Kidney (tissue), 14 donors: ENCODE measurements around the gene HIVEP3. TPM values are rescaled to one million over a fixed set of nuclear protein-coding genes. Genes with fewer than 3 reads are reported as not detected.
A peak's percentile ranks its signal among the peaks of the same experiment; 100 is the strongest.

ENCODE experiments used
- DNase-seq, 5 donors: peaks; one replicate each; pipeline ENCODE4 v3.0.0-alpha.2; 2013 to 2020
- FAIRE-seq: peaks from 2 replicates; lab custom pipeline; 2012; peaks lifted over from hg19 to GRCh38; lab: Jason Lieb, UNC
- H3K27ac ChIP-seq, 2 donors: one replicate each; pipeline ENCODE4 v1.7.0; 2013; ENCODE audit warnings: low read depth in 2 of 2, low read length in 2 of 2, inconsistent platforms in 1 of 2
- H3K27me3 ChIP-seq: one replicate; pipeline ENCODE4 v1.7.1; 2013; ENCODE audit warnings: low read length, inconsistent platforms; ENCODE audit not compliant: control insufficient read depth, insufficient read depth
- H3K36me3 ChIP-seq, 3 donors: one replicate each; pipeline versions ENCODE4 v1.7.0 to v1.7.1; 2013; ENCODE audit warnings: low read length in 3 of 3, control low read depth in 1 of 3, inconsistent platforms in 1 of 3; ENCODE audit not compliant: insufficient read depth in 3 of 3, control insufficient read depth in 2 of 3
- H3K4me1 ChIP-seq, 3 donors: one replicate each; pipeline versions ENCODE4 v1.7.0 to v1.7.1; 2013; ENCODE audit warnings: low read length in 3 of 3, inconsistent platforms in 1 of 3, low read depth in 1 of 3; ENCODE audit not compliant: control insufficient read depth in 2 of 3, insufficient read depth in 2 of 3
- H3K4me3 ChIP-seq, 3 donors: one replicate each; pipeline versions ENCODE4 v1.7.0 to v1.8.1; 2013; ENCODE audit warnings: low read length in 3 of 3, control low read depth in 1 of 3, inconsistent platforms in 1 of 3
- H3K9ac ChIP-seq, 3 donors: one replicate each; pipeline versions ENCODE4 v1.7.0 to v1.7.1; 2013; ENCODE audit warnings: low read length in 3 of 3, control low read depth in 1 of 3, inconsistent platforms in 1 of 3
- H3K9me3 ChIP-seq, 3 donors: one replicate each; pipeline versions ENCODE4 v1.7.0 to v1.7.1; 2013; ENCODE audit warnings: low read length in 3 of 3, control low read depth in 1 of 3, inconsistent platforms in 1 of 3; ENCODE audit not compliant: control insufficient read depth in 2 of 3, insufficient read depth in 1 of 3
- CTCF ChIP-seq: IDR thresholded peaks from 3 replicates; pipeline ENCODE4 v1.5.1; 2012; ENCODE audit warnings: mild to moderate bottlenecking, moderate library complexity, borderline replicate concordance; ENCODE audit not compliant: insufficient read depth; ENCODE audit errors: extremely low read depth
- intact Hi-C: fragments of 100-400 bp; cut with DNase I; formaldehyde crosslinking; loops from one replicate; pipeline ENCODE4 v1.11.1; 2022
- polyA plus RNA-seq: library from polyadenylated mRNA; stranded (reverse); fragments of 350-450 nt; fragmentation: Illumina TruSeq; extraction: RNeasy Lipid Tissue Mini Kit (QIAGEN cat#74804); gene quantifications from one replicate; pipeline ENCODE4 v1.2.3, GENCODE V29; 2014; ENCODE audit warnings: low read depth, low replicate concordance; ENCODE audit not compliant: insufficient read depth
- total RNA-seq: library from RNA; stranded (reverse); fragmentation: NEBNext Ultra II Directional; extraction: Animal tissue kit (Norgen Biotek cat#: 25700); gene quantifications from one replicate; pipeline ENCODE4 v1.2.1, GENCODE V29; 2021
- donor health status: control.
- donor health status: control.
- donor health status: control.
- donor health status: control.
- donor health status: control.
- donor health status: DM: yes; HTN: yes; CAD: no.
- donor health status: Normal renal cell carcinoma (clear cell type).

HIVEP3 gene
- total and polyA plus RNA-seq, 2 donors from 2014 or later: 3.5 to 11.0 TPM

GRCh38 chr1:41712695-41713094 lies 206.0 kb downstream of the HIVEP3 start:
- TF ChIP-seq CTCF: no peak
- Histone ChIP-seq H3K27ac (no peak overlapping the region), H3K36me3 (no peaks in the 10 kb centered on the region), H3K4me1 (no peaks in the 10 kb centered on the region), H3K9ac (no peak overlapping the region), H3K9me3 (no peaks in the 10 kb centered on the region), H3K27me3 (no peaks in the 10 kb centered on the region), H3K4me3 (no peak overlapping the region)
- DNase-seq: peak in 1 of 5 donors; percentile 60
- intact Hi-C loops: no loop called here
- no peak for FAIRE-seq

GRCh38 chr1:41712081-41712480 lies 206.6 kb downstream of the HIVEP3 start:
- H3K4me1 ChIP-seq: no peaks in the 10 kb centered on the region

DNA sequence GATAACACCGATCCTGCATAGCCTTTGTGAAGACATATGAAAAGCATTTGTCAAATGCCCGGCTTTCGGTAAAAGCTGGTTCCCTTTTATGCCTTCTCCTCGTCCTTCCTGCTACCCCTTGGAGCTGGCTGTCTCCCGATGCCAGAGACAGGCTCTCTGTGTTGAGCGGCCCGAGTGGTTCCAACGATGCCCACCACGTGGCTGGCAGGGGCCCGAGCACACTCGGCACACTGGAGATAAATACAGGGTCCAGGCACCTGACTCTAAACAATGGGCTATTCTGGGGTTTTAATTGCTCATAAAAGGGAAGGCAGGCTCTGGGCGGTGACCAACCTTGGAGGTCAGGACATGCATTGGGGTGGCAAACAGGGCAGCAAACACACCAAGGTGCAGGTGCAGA lies 207.1 kb downstream of the HIVEP3 start:
- H3K27me3 ChIP-seq: no peaks in the 10 kb centered on the region
- no peak overlapping the region for H3K27ac ChIP-seq
- no peak for FAIRE-seq
- no peak overlapping the region for H3K4me3 ChIP-seq
- H3K9me3 ChIP-seq: no peaks in the 10 kb centered on the region
- no peaks in the 10 kb centered on the region for H3K36me3 ChIP-seq
- DNase-seq: peak in 1 of 5 donors; percentile 44
- no peak for TF ChIP-seq CTCF
- no peak overlapping the region for H3K9ac ChIP-seq
- intact Hi-C loops: no loop called here
- H3K4me1 ChIP-seq: no peaks in the 10 kb centered on the region

More at GRCh38 chr1:41712081-41712480, 206.6 kb downstream of the HIVEP3 start:
- Histone ChIP-seq H3K9ac (no peak overlapping the region), H3K27me3 (no peaks in the 10 kb centered on the region), H3K4me3 (no peak overlapping the region), H3K27ac (no peak overlapping the region), H3K36me3 (no peaks in the 10 kb centered on the region), H3K9me3 (no peaks in the 10 kb centered on the region)
- DNase-seq (peak in 1 of 5 donors; percentile 46), FAIRE-seq (no peak)
- no peak for TF ChIP-seq CTCF
- intact Hi-C loops: no loop called here

GRCh38 chr1:41710980-41711379 lies 207.7 kb downstream of the HIVEP3 start:
- H3K27ac ChIP-seq: no peak overlapping the region
- H3K4me1 ChIP-seq: no peaks in the 10 kb centered on the region
- no peak overlapping the region for H3K9ac ChIP-seq
- intact Hi-C loops: no loop called here
- no peaks in the 10 kb centered on the region for H3K27me3 ChIP-seq
- DNase-seq (peak in 1 of 5 donors; percentile 32), FAIRE-seq (no peak)
- H3K36me3 ChIP-seq: no peaks in the 10 kb centered on the region
- no peaks in the 10 kb centered on the region for H3K9me3 ChIP-seq
- H3K4me3 ChIP-seq: no peak overlapping the region
- no peak for TF ChIP-seq CTCF
